Thoracic aorta (tissue), 2 donors: ENCODE results near the gene KASH5. TPM values are rescaled to one million over a fixed set of nuclear protein-coding genes. Genes with fewer than 3 reads are reported as not detected.
"Not testable (repeated sequence)": the region's sequence is repeated elsewhere in the genome, so short reads cannot be mapped to it uniquely, and the experiment has no call there.

Experiments
- ATAC-seq: fragments of 150-250 bp; one replicate; pipeline ENCODE4 v1.8.0; 2017; ENCODE audit warnings: low read depth; ENCODE audit not compliant: insufficient number of reproducible peaks, low FRiP score
- DNase-seq: peaks from one replicate; pipeline ENCODE4 v3.0.0-alpha.2; 2020; ENCODE audit warnings: low spot score
- H3K27ac ChIP-seq, 2 donors: fragments of 200-600 bp; sonication (generic); 1 replicate in 1 of 2; 2 replicates in 1 of 2; pipeline ENCODE4 v1.5.1; 2016; ENCODE audit warnings: mild to moderate bottlenecking in 2 of 2, moderate library complexity in 2 of 2
- H3K27me3 ChIP-seq: fragments of 200-600 bp; sonication (generic); replicated peaks from 2 replicates; pipeline ENCODE4 v1.6.0; 2016; ENCODE audit warnings: mild to moderate bottlenecking; ENCODE audit not compliant: insufficient read depth
- H3K36me3 ChIP-seq: fragments of 200-600 bp; sonication (generic); one replicate; pipeline ENCODE4 v1.5.1; 2016
- H3K4me1 ChIP-seq, 2 donors: fragments of 200-600 bp; sonication (generic); 1 replicate in 1 of 2; 2 replicates in 1 of 2; pipeline versions ENCODE4 v1.5.1 to v1.6.0; 2016; ENCODE audit warnings: low read depth in 2 of 2, mild to moderate bottlenecking in 1 of 2; ENCODE audit not compliant: control insufficient read depth in 1 of 2
- H3K4me3 ChIP-seq: fragments of 200-600 bp; sonication (generic); 2 replicates; pipeline ENCODE4 v1.5.1; 2016; ENCODE audit warnings: mild to moderate bottlenecking
- H3K9me3 ChIP-seq: fragments of 200-600 bp; sonication (generic); 2 replicates; pipeline ENCODE4 v1.5.1; 2016
- total RNA-seq, 2 donors: library from RNA; depleted of rRNA; stranded (reverse); fragments of >200 nt; gene quantifications; one replicate each; pipeline versions ENCODE4 v1.1.0 to v1.2.3, GENCODE V29; 2016
- TF ChIP-seq, protein P1 (sequence below): fragments of 200-600 bp; sonication (generic); IDR thresholded peaks from one replicate; pipeline ENCODE4 v1.5.1; 2019; ENCODE audit warnings: antibody characterized with exemption

KASH5 gene
- total RNA-seq, 2 donors from 2014 or later, result not detected

DNA sequence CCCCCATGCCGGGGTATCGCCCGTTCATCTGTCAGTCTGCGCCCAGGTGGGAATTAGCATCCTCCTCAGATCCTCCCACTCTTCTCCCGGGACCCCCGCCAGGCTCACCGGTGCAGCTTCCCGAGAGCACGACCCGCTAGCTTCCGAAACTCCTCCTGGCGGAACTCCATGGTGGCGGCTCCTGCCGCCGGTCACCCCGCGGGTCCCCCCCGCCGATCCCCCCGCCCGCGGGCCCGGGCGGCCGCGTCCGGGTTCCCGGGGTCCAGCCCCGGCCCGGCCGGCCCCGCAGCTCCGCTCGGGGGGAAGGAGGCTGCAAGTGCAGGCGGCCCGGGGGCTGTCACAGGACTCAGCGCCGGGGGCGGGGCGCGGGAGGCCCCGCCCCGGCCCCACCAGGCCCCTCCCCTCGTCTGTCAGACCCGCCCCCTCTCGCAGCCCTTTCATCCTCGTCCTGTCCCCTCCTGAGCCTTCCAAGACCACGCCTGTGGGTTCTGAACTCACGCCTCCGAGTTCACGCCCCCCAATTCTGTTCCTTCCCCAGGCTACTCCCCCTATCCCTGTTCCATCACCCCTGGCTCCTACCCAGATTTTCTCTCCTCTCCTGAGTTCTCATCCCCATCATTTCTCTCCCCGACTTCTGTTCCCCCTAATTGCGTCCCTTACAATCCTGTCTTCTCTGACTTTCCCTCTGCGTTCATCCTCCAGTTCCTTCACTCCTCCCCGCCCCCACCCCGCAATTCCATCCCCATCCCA, 53.3 kb downstream of the KASH5 start, which contains the start of gene SLC17A7:
SLC17A7 (minus strand) TSS at position 318 of the 750 bp plus-strand sequence; CDS start at position 170, 148 bp downstream.
- H3K4me3 ChIP-seq, result peak within 1 kb of the TSS; percentile 94
- peaks cover 8 to 9% of the 10 kb centered on the region in 2 donors for H3K4me1 ChIP-seq
- H3K27ac ChIP-seq, result no peak within 1 kb of the TSS
- H3K27me3 ChIP-seq, result no peaks in the 10 kb centered on the region
- TF ChIP-seq, protein P1, sequence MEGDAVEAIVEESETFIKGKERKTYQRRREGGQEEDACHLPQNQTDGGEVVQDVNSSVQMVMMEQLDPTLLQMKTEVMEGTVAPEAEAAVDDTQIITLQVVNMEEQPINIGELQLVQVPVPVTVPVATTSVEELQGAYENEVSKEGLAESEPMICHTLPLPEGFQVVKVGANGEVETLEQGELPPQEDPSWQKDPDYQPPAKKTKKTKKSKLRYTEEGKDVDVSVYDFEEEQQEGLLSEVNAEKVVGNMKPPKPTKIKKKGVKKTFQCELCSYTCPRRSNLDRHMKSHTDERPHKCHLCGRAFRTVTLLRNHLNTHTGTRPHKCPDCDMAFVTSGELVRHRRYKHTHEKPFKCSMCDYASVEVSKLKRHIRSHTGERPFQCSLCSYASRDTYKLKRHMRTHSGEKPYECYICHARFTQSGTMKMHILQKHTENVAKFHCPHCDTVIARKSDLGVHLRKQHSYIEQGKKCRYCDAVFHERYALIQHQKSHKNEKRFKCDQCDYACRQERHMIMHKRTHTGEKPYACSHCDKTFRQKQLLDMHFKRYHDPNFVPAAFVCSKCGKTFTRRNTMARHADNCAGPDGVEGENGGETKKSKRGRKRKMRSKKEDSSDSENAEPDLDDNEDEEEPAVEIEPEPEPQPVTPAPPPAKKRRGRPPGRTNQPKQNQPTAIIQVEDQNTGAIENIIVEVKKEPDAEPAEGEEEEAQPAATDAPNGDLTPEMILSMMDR, result no peak
- DNase-seq, result no peak
- ATAC-seq, result no peak
- no peaks in the 10 kb centered on the region for H3K9me3 ChIP-seq
- H3K36me3 ChIP-seq, result no peaks in the 10 kb centered on the region

DNA sequence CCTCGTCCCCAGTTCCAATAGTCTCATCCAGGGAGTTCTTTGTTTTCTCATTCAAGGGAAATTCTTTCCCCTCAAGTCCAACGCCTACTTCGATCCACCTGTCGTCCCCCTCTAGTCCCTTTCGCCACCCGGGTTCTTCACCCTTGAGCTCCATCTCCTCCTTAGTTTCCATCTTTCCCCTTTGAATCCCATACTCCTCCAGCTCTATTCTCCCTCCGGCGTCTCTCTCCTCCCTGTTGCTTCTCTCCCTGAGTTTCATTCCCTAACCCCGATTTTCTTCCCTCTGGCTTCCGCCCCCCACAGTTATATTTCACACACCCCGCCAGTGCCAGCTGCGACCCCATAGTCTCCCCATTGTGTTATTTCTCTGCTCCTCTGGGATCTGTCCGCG, 53.9 kb downstream of the KASH5 start:
- Histone ChIP-seq H3K27me3 (no peaks in the 10 kb centered on the region), H3K4me3 (peak overlapping the region; percentile 94), H3K4me1 (peaks cover 8 to 9% of the 10 kb centered on the region in 2 donors), H3K36me3 (no peaks in the 10 kb centered on the region), H3K27ac (no peak overlapping the region), H3K9me3 (no peaks in the 10 kb centered on the region)
- TF ChIP-seq, protein P1, result no peak
- no peak for DNase-seq
- ATAC-seq, result no peak

DNA sequence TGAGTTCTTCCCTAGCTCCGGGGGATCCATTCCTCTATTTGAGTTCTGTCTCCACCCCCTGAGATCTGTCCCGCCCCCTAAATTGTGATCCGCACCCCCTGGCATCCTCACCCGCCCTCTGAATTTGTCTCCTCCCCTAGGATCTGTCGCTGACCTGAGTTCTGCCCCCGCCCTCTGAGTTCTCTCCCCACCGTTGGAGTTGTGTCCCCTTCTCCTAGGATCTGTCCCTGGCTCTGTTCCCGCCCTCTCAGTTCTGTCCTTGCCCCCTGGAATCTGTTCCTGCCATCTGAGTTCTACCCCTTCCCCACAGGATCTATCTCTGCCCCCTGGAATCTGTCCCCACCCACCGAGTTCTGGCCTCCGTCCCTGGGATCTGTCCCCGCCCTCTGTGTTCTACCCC, 54.3 kb downstream of the KASH5 start:
- peaks cover 8 to 9% of the 10 kb centered on the region in 2 donors for H3K4me1 ChIP-seq
- H3K4me3 ChIP-seq, result peak overlapping the region; percentile 94
- TF ChIP-seq, protein P1, result no peak
- DNase-seq, result no peak
- no peak overlapping the region for H3K27ac ChIP-seq
- no peaks in the 10 kb centered on the region for H3K36me3 ChIP-seq
- no peak for ATAC-seq
- no peaks in the 10 kb centered on the region for H3K27me3 ChIP-seq
- H3K9me3 ChIP-seq, result no peaks in the 10 kb centered on the region

GRCh38 chr19:49442771-49443365, 54.8 kb downstream of the KASH5 start:
- ATAC-seq (peak; percentile 22), DNase-seq (peak; percentile 81)
- Histone ChIP-seq H3K9me3 (no peaks in the 10 kb centered on the region), H3K36me3 (no peaks in the 10 kb centered on the region), H3K27ac (peak overlapping the region; percentile 28 to 72), H3K27me3 (no peaks in the 10 kb centered on the region), H3K4me1 (peaks cover 8 to 9% of the 10 kb centered on the region in 2 donors), H3K4me3 (peak overlapping the region; percentile 94)
- TF ChIP-seq, protein P1, result no peak

GRCh38 chr19:49443366-49444099, 55.5 kb downstream of the KASH5 start:
- Histone ChIP-seq H3K4me1 (peaks cover 8 to 9% of the 10 kb centered on the region in 2 donors), H3K9me3 (no peaks in the 10 kb centered on the region), H3K27ac (peak overlapping the region; percentile 28 to 72)

DNA sequence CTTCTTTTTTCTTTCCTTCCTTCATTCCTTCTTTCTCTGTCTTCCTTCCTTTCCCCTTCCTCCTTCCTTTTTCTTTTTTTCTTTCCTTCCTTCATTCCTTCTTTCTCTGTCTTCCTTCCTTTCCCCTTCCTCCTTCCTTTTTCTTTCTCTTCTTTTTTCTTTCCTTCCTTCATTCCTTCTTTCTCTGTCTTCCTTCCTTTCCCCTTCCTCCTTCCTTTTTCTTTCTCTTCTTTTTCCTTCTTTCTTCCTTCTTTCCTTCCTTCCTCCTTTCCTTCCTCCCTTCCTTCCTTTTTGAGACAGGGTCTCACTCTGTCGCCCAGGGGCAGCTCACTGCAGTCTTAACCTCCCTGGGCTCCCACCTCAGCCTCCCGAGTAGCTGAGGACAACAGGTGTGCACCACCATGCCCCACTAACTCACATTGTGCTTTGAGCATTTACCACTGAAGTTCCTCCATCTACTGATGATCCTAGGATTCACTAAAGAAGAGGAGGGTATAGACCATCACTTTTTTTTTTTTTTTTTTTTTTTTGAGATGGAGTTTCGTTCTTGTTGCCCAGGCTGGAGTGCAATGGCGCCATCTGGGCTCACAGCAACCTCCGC, 56.2 kb downstream of the KASH5 start:
- H3K27ac ChIP-seq, H3K4me3 ChIP-seq: not testable (repeated sequence)

More at GRCh38 chr19:49443366-49444099, 55.5 kb downstream of the KASH5 start:
- no peaks in the 10 kb centered on the region for H3K27me3 ChIP-seq
- ATAC-seq (peak; percentile 73), DNase-seq (peak; percentile 89)
- no peaks in the 10 kb centered on the region for H3K36me3 ChIP-seq
- H3K4me3 ChIP-seq, result peak overlapping the region; percentile 94
- TF ChIP-seq, protein P1, result peak; percentile 84

More for the DNA sequence above, 56.2 kb downstream of the KASH5 start:
- not testable (repeated sequence) for H3K36me3 ChIP-seq, H3K27me3 ChIP-seq, ATAC-seq, H3K9me3 ChIP-seq, DNase-seq, H3K4me1 ChIP-seq
